ENCODE data around the gene STRIT1.

DNA sequence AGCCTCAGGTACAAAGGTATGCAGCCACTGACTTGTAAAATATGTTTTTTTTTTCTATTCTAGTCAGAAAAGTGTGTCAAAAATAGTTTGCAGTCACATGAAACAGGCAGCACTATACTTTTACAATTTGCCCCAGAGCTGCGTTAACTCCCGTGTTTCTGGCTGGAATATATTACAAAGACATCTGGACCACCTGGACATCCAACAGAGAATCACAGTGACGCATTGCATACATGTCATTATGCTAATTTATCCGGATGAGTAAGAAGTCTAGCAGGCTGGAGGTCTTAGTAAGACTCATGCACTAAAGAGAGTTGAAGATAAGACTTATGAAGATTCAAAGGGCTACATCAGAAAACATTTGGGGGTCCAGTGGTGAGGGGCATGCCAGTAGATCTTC is 39.2 kb upstream of the STRIT1 start:
- no peak for TF ChIP-seq RAD21 (IDR thresholded peaks at IDR 0.05; ENCODE audit: low read length)
- TF ChIP-seq SMC3 (IDR thresholded peaks at IDR 0.05; ENCODE audit: low read depth, low read length), result no peak
- TF ChIP-seq, protein P1, sequence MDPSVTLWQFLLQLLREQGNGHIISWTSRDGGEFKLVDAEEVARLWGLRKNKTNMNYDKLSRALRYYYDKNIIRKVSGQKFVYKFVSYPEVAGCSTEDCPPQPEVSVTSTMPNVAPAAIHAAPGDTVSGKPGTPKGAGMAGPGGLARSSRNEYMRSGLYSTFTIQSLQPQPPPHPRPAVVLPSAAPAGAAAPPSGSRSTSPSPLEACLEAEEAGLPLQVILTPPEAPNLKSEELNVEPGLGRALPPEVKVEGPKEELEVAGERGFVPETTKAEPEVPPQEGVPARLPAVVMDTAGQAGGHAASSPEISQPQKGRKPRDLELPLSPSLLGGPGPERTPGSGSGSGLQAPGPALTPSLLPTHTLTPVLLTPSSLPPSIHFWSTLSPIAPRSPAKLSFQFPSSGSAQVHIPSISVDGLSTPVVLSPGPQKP (IDR thresholded peaks at IDR 0.05; ENCODE audit: borderline replicate concordance, low read depth, low read length), result no peak
